Chondrocyte (in vitro differentiated cells): Measurements from ENCODE around the gene QRFP. TPM values are rescaled to one million over a fixed set of nuclear protein-coding genes. Genes with fewer than 3 reads are reported as not detected.

ENCODE experiments used
- DNase-seq: peaks from one replicate; pipeline ENCODE4 v3.0.0; 2021; ENCODE audit warnings: mixed read lengths, low spot score
- H3K27ac Mint-ChIP-seq: one replicate; pipeline ENCODE4 v1.8.0; 2021; ENCODE audit warnings: mild to moderate bottlenecking, moderate library complexity, mixed read lengths; ENCODE audit not compliant: unreplicated experiment
- H3K27me3 Mint-ChIP-seq: 2 replicates; pipeline ENCODE4 v1.8.0; 2021; ENCODE audit warnings: low read depth, mixed read lengths
- H3K36me3 Mint-ChIP-seq: 2 replicates; pipeline ENCODE4 v1.8.0; 2021; ENCODE audit warnings: low read depth, mixed read lengths
- H3K4me1 Mint-ChIP-seq: 2 replicates; pipeline ENCODE4 v1.8.0; 2021; ENCODE audit warnings: low read depth, mild to moderate bottlenecking, mixed read lengths
- H3K4me3 Mint-ChIP-seq: one replicate; pipeline ENCODE4 v1.8.0; 2021; ENCODE audit warnings: mild to moderate bottlenecking, moderate library complexity, mixed read lengths; ENCODE audit not compliant: unreplicated experiment
- H3K9me3 Mint-ChIP-seq: 2 replicates; pipeline ENCODE4 v1.8.0; 2021; ENCODE audit warnings: low read depth, mixed read lengths
- CTCF ChIP-seq: fragments of 200-600 bp; sonication (generic); IDR thresholded peaks from 2 replicates; pipeline ENCODE4 v1.5.0; 2021; ENCODE audit warnings: antibody characterized with exemption, mild to moderate bottlenecking, moderate library complexity
- total RNA-seq: library from RNA; stranded (reverse); gene quantifications from 3 replicates; pipeline ENCODE4 v1.2.1, GENCODE V29; 2021

QRFP gene
- total RNA-seq, 1 donor from 2014 or later: not detected

- Mint-ChIP-seq H3K27ac (no peak overlapping the region), H3K4me1 (peaks cover 48% of the 10 kb centered on the region), H3K9me3 (no peaks in the 10 kb centered on the region), H3K36me3 (no peaks in the 10 kb centered on the region), H3K27me3 (no peaks in the 10 kb centered on the region), H3K4me3 (no peak overlapping the region)
- TF ChIP-seq CTCF: peak; percentile 30
- no peak for DNase-seq
These were observed 35.9 kb upstream of the QRFP start for GRCh38 chr9:130932255-130933079.

GRCh38 chr9:130931508-130932254 lies 35.1 kb upstream of the QRFP start:
- H3K27me3 Mint-ChIP-seq: no peaks in the 10 kb centered on the region
- H3K9me3 Mint-ChIP-seq: no peaks in the 10 kb centered on the region
- H3K4me1 Mint-ChIP-seq: peaks cover 41% of the 10 kb centered on the region
- DNase-seq: no peak
- H3K27ac Mint-ChIP-seq: no peak overlapping the region
- no peak overlapping the region for H3K4me3 Mint-ChIP-seq
- no peaks in the 10 kb centered on the region for H3K36me3 Mint-ChIP-seq
- TF ChIP-seq CTCF: no peak

GRCh38 chr9:130930804-130931349 lies 34.3 kb upstream of the QRFP start:
- Mint-ChIP-seq H3K9me3 (no peaks in the 10 kb centered on the region), H3K27me3 (no peaks in the 10 kb centered on the region), H3K4me3 (no peak overlapping the region), H3K36me3 (no peaks in the 10 kb centered on the region), H3K27ac (no peak overlapping the region), H3K4me1 (peaks cover 33% of the 10 kb centered on the region)
- DNase-seq: no peak
- no peak for TF ChIP-seq CTCF

- TF ChIP-seq CTCF: no peak
These were observed 33.7 kb upstream of the QRFP start for GRCh38 chr9:130930132-130930803.

GRCh38 chr9:130929571-130930038 lies 33.0 kb upstream of the QRFP start:
- H3K4me1 Mint-ChIP-seq: peaks cover 24% of the 10 kb centered on the region
- no peaks in the 10 kb centered on the region for H3K9me3 Mint-ChIP-seq
- DNase-seq: no peak
- H3K27me3 Mint-ChIP-seq: no peaks in the 10 kb centered on the region
- no peaks in the 10 kb centered on the region for H3K36me3 Mint-ChIP-seq
- H3K27ac Mint-ChIP-seq: no peak overlapping the region
- no peak for TF ChIP-seq CTCF
- H3K4me3 Mint-ChIP-seq: no peak overlapping the region

More at GRCh38 chr9:130930132-130930803, 33.7 kb upstream of the QRFP start:
- Mint-ChIP-seq H3K27ac (no peak overlapping the region), H3K9me3 (no peaks in the 10 kb centered on the region), H3K4me3 (no peak overlapping the region), H3K36me3 (no peaks in the 10 kb centered on the region), H3K4me1 (peaks cover 30% of the 10 kb centered on the region), H3K27me3 (no peaks in the 10 kb centered on the region)
- DNase-seq: no peak
